Midbrain (tissue), 1 donor: Measurements from ENCODE around the gene SLC35F4.

Experiments
- DNase-seq: peaks from one replicate; lab custom pipeline; 2025; lab: John Stamatoyannopoulos, UW

Gene SLC35F4

GRCh38 chr14:57848353-57848752 is 17.5 kb downstream of the SLC35F4 start:
- no peak for DNase-seq

- no peak for DNase-seq
Measured at GRCh38 chr14:57847706-57848105, 18.2 kb downstream of the SLC35F4 start.

GRCh38 chr14:57847096-57847495 is 18.8 kb downstream of the SLC35F4 start:
- no peak for DNase-seq

- DNase-seq, result no peak
Measured at GRCh38 chr14:57846596-57846995, 19.3 kb downstream of the SLC35F4 start.

- DNase-seq, result no peak
Measured at GRCh38 chr14:57845802-57846531, 19.9 kb downstream of the SLC35F4 start.

GRCh38 chr14:57845316-57845715 is 20.6 kb downstream of the SLC35F4 start:
- DNase-seq, result no peak

GRCh38 chr14:57837267-57837666 is 28.6 kb downstream of the SLC35F4 start:
- no peak for DNase-seq

- no peak for DNase-seq
Measured at GRCh38 chr14:57835766-57836165, 30.1 kb downstream of the SLC35F4 start.

- no peak for DNase-seq
Measured at GRCh38 chr14:57834961-57835360, 30.9 kb downstream of the SLC35F4 start.

- no peak for DNase-seq
Measured at GRCh38 chr14:57834001-57834598, 31.8 kb downstream of the SLC35F4 start.

- DNase-seq, result no peak
Measured at GRCh38 chr14:57833323-57833722, 32.6 kb downstream of the SLC35F4 start.

GRCh38 chr14:57831981-57832380 is 33.9 kb downstream of the SLC35F4 start:
- no peak for DNase-seq

GRCh38 chr14:57828713-57829112 is 37.2 kb downstream of the SLC35F4 start:
- DNase-seq, result no peak

GRCh38 chr14:57823015-57823660 is 42.8 kb downstream of the SLC35F4 start:
- DNase-seq, result no peak

GRCh38 chr14:57822081-57822480 is 43.8 kb downstream of the SLC35F4 start:
- no peak for DNase-seq

- no peak for DNase-seq
Measured at GRCh38 chr14:57820581-57820980, 45.3 kb downstream of the SLC35F4 start.

- no peak for DNase-seq
Measured at GRCh38 chr14:57818511-57818910, 47.4 kb downstream of the SLC35F4 start.

GRCh38 chr14:57816568-57817284 is 49.2 kb downstream of the SLC35F4 start:
- no peak for DNase-seq

- DNase-seq, result no peak
Measured at GRCh38 chr14:57814726-57815125, 51.2 kb downstream of the SLC35F4 start.

GRCh38 chr14:57812741-57813140 is 53.2 kb downstream of the SLC35F4 start:
- DNase-seq, result no peak

- DNase-seq, result no peak
Measured at GRCh38 chr14:57811998-57812546, 53.8 kb downstream of the SLC35F4 start.

GRCh38 chr14:57809808-57810207 is 56.1 kb downstream of the SLC35F4 start:
- DNase-seq, result no peak
